ENCODE data around the gene C12orf76. TPM values are rescaled to one million over a fixed set of nuclear protein-coding genes. Genes with fewer than 3 reads are reported as not detected.
A peak's percentile ranks its signal among the peaks of the same experiment; 100 is the strongest.
"Not testable (repeated sequence)": the region's sequence is repeated elsewhere in the genome, so short reads cannot be mapped to it uniquely, and the experiment has no call there.

C12orf76 gene
- total RNA-seq, 2 experiments from 2014 or later, result 26.2 to 29.1 TPM

GRCh38 chr12:110010853-110011723 lies 37.2 kb downstream of the C12orf76 start:
- Mint-ChIP-seq H3K27ac (peak overlapping the region; percentile 41), H3K36me3 (ENCODE audit: low read depth) (peaks cover 58% of the 10 kb centered on the region), H3K4me3 (peak overlapping the region; percentile 62), H3K4me1 (peaks cover 77% of the 10 kb centered on the region), H3K9me3 (peaks cover 2% of the 10 kb centered on the region), H3K27me3 (no peaks in the 10 kb centered on the region)
- ChIA-PET CTCF (interaction anchor here (0.5 to 1.5 kb wide), 6 partner anchors 12 to 314 kb away, joined by 3 to 5 read pairs (median 4); partner anchors contain the start of gene ANKRD13A), POLR2A (interaction anchor here (0.8 to 4.7 kb wide), 6 partner anchors 9 to 44 kb away, joined by 3 to 38 read pairs (median 4); partner anchors contain the start of gene ANKRD13A)
- DNase-seq, result peak; percentile 50

DNA sequence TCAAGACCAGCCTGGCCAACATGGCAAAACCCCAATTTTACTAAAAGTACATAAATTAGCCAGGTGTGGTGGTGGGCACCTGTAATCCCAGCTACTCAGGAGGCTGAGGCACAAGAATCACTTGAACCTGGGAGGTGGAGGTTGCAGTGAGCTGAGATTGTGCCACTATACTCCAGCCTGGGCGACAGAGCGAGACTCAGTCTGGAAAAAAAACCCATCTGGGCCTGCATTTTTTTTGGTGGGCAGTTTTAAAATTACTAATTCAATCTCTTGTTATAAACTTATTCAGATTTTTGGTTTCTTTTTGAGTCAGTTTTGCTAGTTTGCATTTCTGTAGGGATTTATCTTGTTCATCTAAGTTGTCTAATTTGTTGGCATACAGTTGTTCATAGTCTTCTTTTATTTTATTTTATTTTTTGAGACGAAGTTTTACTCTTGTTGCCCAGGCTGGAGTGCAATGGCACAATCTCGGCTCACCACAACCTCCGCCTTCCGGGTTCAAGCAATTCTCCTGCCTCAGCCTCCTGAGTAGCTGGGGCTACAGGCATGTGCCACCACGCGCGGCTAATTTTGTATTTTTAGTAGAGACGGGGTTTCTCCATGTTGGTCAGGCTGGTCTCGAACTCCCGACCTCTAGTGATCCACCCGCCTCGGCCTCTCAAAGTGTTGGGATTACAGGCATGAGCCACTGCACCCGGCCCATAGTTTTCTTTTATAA lies 39.5 kb downstream of the C12orf76 start:
- peak; percentile 27 for DNase-seq
- CTCF ChIA-PET, result not testable (repeated sequence)
- peak overlapping the region; percentile 28 for H3K4me3 Mint-ChIP-seq

GRCh38 chr12:110007881-110008280 lies 40.4 kb downstream of the C12orf76 start:
- DNase-seq, result no peak
- H3K4me1 Mint-ChIP-seq, result peaks cover 88% of the 10 kb centered on the region
- no peaks in the 10 kb centered on the region for H3K27me3 Mint-ChIP-seq
- POLR2A ChIA-PET, result no interaction called here
- no peak overlapping the region for H3K4me3 Mint-ChIP-seq
- peaks cover 2% of the 10 kb centered on the region for H3K9me3 Mint-ChIP-seq
- peak overlapping the region; percentile 49 for H3K27ac Mint-ChIP-seq
- CTCF ChIA-PET, result no interaction called here
- peaks cover 46% of the 10 kb centered on the region for H3K36me3 Mint-ChIP-seq (ENCODE audit: low read depth)

More for the DNA sequence above, 39.5 kb downstream of the C12orf76 start:
- H3K27ac Mint-ChIP-seq, result peak overlapping the region; percentile 58
- H3K9me3 Mint-ChIP-seq, H3K27me3 Mint-ChIP-seq: not testable (repeated sequence)
- POLR2A ChIA-PET, result interaction anchor here (0.7 to 1.1 kb wide), 2 partner anchors 9 to 287 kb away, joined by 3 to 4 read pairs; partner anchors contain the start of gene ANKRD13A
- peaks cover 46% of the 10 kb centered on the region for H3K36me3 Mint-ChIP-seq (ENCODE audit: low read depth)
- peaks cover 82% of the 10 kb centered on the region for H3K4me1 Mint-ChIP-seq

DNA sequence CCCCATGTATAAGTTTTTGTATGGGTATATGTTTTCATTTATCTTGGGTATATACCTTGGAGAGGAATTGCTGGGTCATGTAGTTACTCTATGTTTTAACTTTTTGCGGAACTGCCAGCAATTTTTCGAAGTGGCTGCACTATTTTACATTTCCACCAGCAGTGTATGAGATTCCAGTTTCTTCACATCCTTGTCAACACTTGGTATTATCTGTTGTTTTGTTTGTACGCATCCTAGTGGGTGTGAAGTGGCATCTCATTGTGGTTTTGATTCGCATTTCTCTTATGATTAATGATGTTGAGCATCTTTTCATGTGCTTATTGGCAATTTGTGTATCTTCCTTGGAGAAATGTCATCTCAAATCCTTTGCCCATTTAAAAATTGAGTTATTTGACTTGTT lies 42.2 kb downstream of the C12orf76 start:
- peaks cover 43% of the 10 kb centered on the region for H3K36me3 Mint-ChIP-seq (ENCODE audit: low read depth)
- H3K9me3 Mint-ChIP-seq, result peaks cover 2% of the 10 kb centered on the region
- ChIA-PET POLR2A (interaction anchor here (1.4 to 2.6 kb wide), 2 partner anchors 9 to 21 kb away, joined by 4 to 11 read pairs; partner anchors contain the start of gene GIT2), CTCF (no interaction called here)
- no peak overlapping the region for H3K27ac Mint-ChIP-seq
- no peaks in the 10 kb centered on the region for H3K27me3 Mint-ChIP-seq
- no peak for DNase-seq
- H3K4me1 Mint-ChIP-seq, result peaks cover 86% of the 10 kb centered on the region
- no peak overlapping the region for H3K4me3 Mint-ChIP-seq

DNA sequence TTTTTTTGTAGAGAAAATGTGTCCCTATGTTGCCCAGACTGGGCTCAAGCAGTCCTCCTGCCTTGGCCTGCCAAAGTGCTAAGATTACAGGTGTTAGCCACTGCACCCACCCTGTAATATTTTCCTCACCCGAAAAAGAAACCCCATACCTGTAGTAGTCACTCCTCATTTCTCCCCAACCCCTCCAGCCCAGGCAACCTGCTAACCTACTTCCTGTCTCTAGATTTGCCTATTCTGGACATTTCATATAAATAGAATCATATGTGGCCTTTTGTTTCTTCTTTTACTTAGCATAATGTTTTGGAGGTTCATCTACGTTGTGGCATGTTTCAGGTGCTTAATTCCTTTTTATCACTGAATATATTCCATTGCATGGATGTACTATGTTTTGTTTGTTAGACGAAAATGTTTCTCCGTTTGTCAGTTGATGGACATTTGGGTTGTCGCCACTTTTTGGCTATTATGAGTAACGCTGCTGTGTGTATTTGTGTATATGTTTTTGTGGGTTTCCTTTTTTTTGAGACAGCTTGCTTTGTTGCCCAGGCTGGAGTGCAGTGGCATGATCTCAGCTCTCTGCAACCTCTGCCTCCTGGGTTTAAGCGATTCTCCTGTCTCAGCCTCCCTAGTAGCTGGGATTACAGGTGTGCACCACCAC lies 42.9 kb downstream of the C12orf76 start:
- peak; percentile 33 for DNase-seq
- peaks cover 44% of the 10 kb centered on the region for H3K36me3 Mint-ChIP-seq (ENCODE audit: low read depth)
- peak overlapping the region; percentile 65 for H3K27ac Mint-ChIP-seq
- ChIA-PET CTCF (interaction anchor here (0.7 to 1.6 kb wide), 2 partner anchors 8 to 11 kb away, joined by 3 to 5 read pairs; no protein-coding TSS in a partner anchor), POLR2A (interaction anchor here (1.2 to 3.1 kb wide), 8 partner anchors 9 to 275 kb away, joined by 4 to 29 read pairs (median 5); partner anchors contain the start of gene GIT2)
- peaks cover 85% of the 10 kb centered on the region for H3K4me1 Mint-ChIP-seq
- peaks cover 2% of the 10 kb centered on the region for H3K9me3 Mint-ChIP-seq
- no peaks in the 10 kb centered on the region for H3K27me3 Mint-ChIP-seq
- peak overlapping the region; percentile 38 for H3K4me3 Mint-ChIP-seq

- Mint-ChIP-seq H3K4me1 (peaks cover 85% of the 10 kb centered on the region), H3K27me3 (no peaks in the 10 kb centered on the region), H3K27ac (peak overlapping the region; percentile 65), H3K36me3 (ENCODE audit: low read depth) (peaks cover 45% of the 10 kb centered on the region), H3K9me3 (peaks cover 2% of the 10 kb centered on the region), H3K4me3 (peak overlapping the region; percentile 8)
- POLR2A ChIA-PET, result interaction anchor here (1.2 to 3.1 kb wide), 8 partner anchors 8 to 276 kb away, joined by 4 to 29 read pairs (median 6); partner anchors contain the start of gene GIT2
- DNase-seq, result no peak
- CTCF ChIA-PET, result interaction anchor here (0.7 to 1.6 kb wide), 4 partner anchors 9 to 69 kb away, joined by 3 to 5 read pairs (median 3); no protein-coding TSS in a partner anchor
These were observed 43.7 kb downstream of the C12orf76 start for GRCh38 chr12:110004598-110004997.

- peak overlapping the region; percentile 0 for H3K27ac Mint-ChIP-seq
These were observed 45.4 kb downstream of the C12orf76 start for GRCh38 chr12:110002676-110003515.

GRCh38 chr12:110001596-110001995 lies 46.7 kb downstream of the C12orf76 start:
- H3K4me1 Mint-ChIP-seq, result peaks cover 79% of the 10 kb centered on the region
- H3K36me3 Mint-ChIP-seq (ENCODE audit: low read depth), result peaks cover 31% of the 10 kb centered on the region
- POLR2A ChIA-PET, result interaction anchor here (0.8 to 3.6 kb wide), 3 partner anchors 9 to 78 kb away, joined by 3 to 38 read pairs (median 3); no protein-coding TSS in a partner anchor
- CTCF ChIA-PET, result no interaction called here
- no peaks in the 10 kb centered on the region for H3K9me3 Mint-ChIP-seq
- no peak for DNase-seq
- H3K4me3 Mint-ChIP-seq, result no peak overlapping the region
- no peak overlapping the region for H3K27ac Mint-ChIP-seq
- H3K27me3 Mint-ChIP-seq, result no peaks in the 10 kb centered on the region

More at GRCh38 chr12:110002676-110003515, 45.4 kb downstream of the C12orf76 start:
- no peak for DNase-seq
- ChIA-PET CTCF (interaction anchor here (1.4 kb wide), 1 partner anchor 22 kb away, joined by 3 read pairs; no protein-coding TSS in a partner anchor), POLR2A (interaction anchor here (0.9 to 3.1 kb wide), 5 partner anchors 9 to 77 kb away, joined by 3 to 29 read pairs (median 4); no protein-coding TSS in a partner anchor)
- Mint-ChIP-seq H3K4me1 (peaks cover 79% of the 10 kb centered on the region), H3K4me3 (no peak overlapping the region), H3K36me3 (ENCODE audit: low read depth) (peaks cover 40% of the 10 kb centered on the region), H3K9me3 (peaks cover 1% of the 10 kb centered on the region), H3K27me3 (no peaks in the 10 kb centered on the region)

GRCh38 chr12:109999983-110000505 lies 48.3 kb downstream of the C12orf76 start:
- peak overlapping the region; percentile 100 for H3K4me3 Mint-ChIP-seq
- peak; percentile 37 for DNase-seq
- H3K9me3 Mint-ChIP-seq, result no peaks in the 10 kb centered on the region
- H3K27ac Mint-ChIP-seq, result peak overlapping the region; percentile 94
- H3K36me3 Mint-ChIP-seq (ENCODE audit: low read depth), result peaks cover 33% of the 10 kb centered on the region
- CTCF ChIA-PET, result no interaction called here
- H3K4me1 Mint-ChIP-seq, result peaks cover 68% of the 10 kb centered on the region
- POLR2A ChIA-PET, result interaction anchor here (0.9 to 3.6 kb wide), 15 partner anchors 9 to 1439 kb away, joined by 3 to 38 read pairs (median 6); partner anchors contain the start of genes FAM216A, GPN3, SART3 and TCHP
- H3K27me3 Mint-ChIP-seq, result no peaks in the 10 kb centered on the region

- no peaks in the 10 kb centered on the region for H3K27me3 Mint-ChIP-seq
- H3K4me1 Mint-ChIP-seq, result peaks cover 65% of the 10 kb centered on the region
- CTCF ChIA-PET, result interaction anchor here (1.1 kb wide), 1 partner anchor 11 kb away, joined by 4 read pairs; no protein-coding TSS in a partner anchor
- POLR2A ChIA-PET, result interaction anchor here (0.8 to 3.6 kb wide), 23 partner anchors 9 to 1439 kb away, joined by 3 to 38 read pairs (median 5); partner anchors contain the start of genes ARPC3, C12orf76, FAM216A and GPN3
- H3K36me3 Mint-ChIP-seq (ENCODE audit: low read depth), result peaks cover 37% of the 10 kb centered on the region
- H3K4me3 Mint-ChIP-seq, result peak overlapping the region; percentile 100
- peak overlapping the region; percentile 94 for H3K27ac Mint-ChIP-seq
- no peaks in the 10 kb centered on the region for H3K9me3 Mint-ChIP-seq
- DNase-seq, result no peak
These were observed 48.7 kb downstream of the C12orf76 start for GRCh38 chr12:109999649-109999971.
